Common myeloid progenitor, CD34-positive (primary cell): ENCODE measurements around the gene REEP1.
"Not testable (repeated sequence)": the region's sequence is repeated elsewhere in the genome, so short reads cannot be mapped to it uniquely, and the experiment has no call there.

ENCODE experiments used
- CTCF ChIA-PET: fragments of 350-600 bp; sonication (Branson Sonifier 250); formaldehyde crosslinking; loops from one replicate; lab custom pipeline; 2021; ENCODE audit warnings: antibody characterized with exemption; lab: Charles Lee
- POLR2A ChIA-PET: fragments of 350-600 bp; sonication (Branson Sonifier 250); formaldehyde crosslinking; loops from one replicate; lab custom pipeline; 2021; ENCODE audit warnings: antibody characterized with exemption; lab: Charles Lee
- DNase-seq, 3 donors: peaks; one replicate each; pipeline versions ENCODE4 v3.0.0 to v3.0.0-alpha.2; 2013
- H3K27ac ChIP-seq, 2 experiments: 1 replicate in 1 of 2; 2 replicates in 1 of 2; pipeline ENCODE4 v1.7.0; 2013; ENCODE audit warnings: inconsistent platforms in 2 of 2, low read length in 2 of 2, mild to moderate bottlenecking in 2 of 2, low read depth in 1 of 2, moderate library complexity in 1 of 2; ENCODE audit not compliant: severe bottlenecking in 2 of 2, insufficient read depth in 1 of 2, poor library complexity in 1 of 2
- H3K27me3 ChIP-seq, 5 experiments: replicated peaks in 2 of 5; 1 replicate in 3 of 5; 2 replicates in 2 of 5; pipeline versions ENCODE4 v1.6.1 to v1.7.0; 2013; ENCODE audit warnings: low read length in 4 of 5, mild to moderate bottlenecking in 2 of 5, moderate library complexity in 2 of 5, inconsistent platforms in 1 of 5; ENCODE audit not compliant: insufficient read depth in 5 of 5, control insufficient read depth in 4 of 5
- H3K36me3 ChIP-seq, 4 experiments: 1 replicate in 2 of 4; 2 replicates in 2 of 4; pipeline versions ENCODE4 v1.6.1 to v1.7.0; 2013; ENCODE audit warnings: low read length in 3 of 4, control low read depth in 1 of 4, mild to moderate bottlenecking in 1 of 4; ENCODE audit not compliant: control insufficient read depth in 4 of 4, insufficient read depth in 4 of 4
- H3K4me1 ChIP-seq, 4 experiments: 1 replicate in 3 of 4; 2 replicates in 1 of 4; pipeline versions ENCODE4 v1.6.1 to v1.7.1; 2013; ENCODE audit warnings: low read length in 3 of 4, mild to moderate bottlenecking in 3 of 4, control low read depth in 1 of 4, inconsistent platforms in 1 of 4, moderate library complexity in 1 of 4; ENCODE audit not compliant: control insufficient read depth in 4 of 4, insufficient read depth in 4 of 4; ENCODE audit errors: control extremely low read depth in 1 of 4
- H3K4me3 ChIP-seq, 7 experiments: 1 replicate in 4 of 7; 2 replicates in 3 of 7; pipeline versions ENCODE4 v1.5.1 to v1.7.0; 2013; ENCODE audit warnings: mild to moderate bottlenecking in 7 of 7, low read length in 6 of 7, moderate library complexity in 6 of 7, inconsistent platforms in 2 of 7, low read depth in 2 of 7, control low read depth in 1 of 7; ENCODE audit not compliant: insufficient read depth in 4 of 7, control insufficient read depth in 1 of 7; ENCODE audit errors: extremely low read depth in 1 of 7
- H3K9me3 ChIP-seq, 5 experiments: 1 replicate in 4 of 5; 2 replicates in 1 of 5; pipeline versions ENCODE4 v1.6.1 to v1.7.1; 2013; ENCODE audit warnings: low read length in 4 of 5, mild to moderate bottlenecking in 2 of 5, inconsistent platforms in 1 of 5, low read depth in 1 of 5, moderate library complexity in 1 of 5; ENCODE audit not compliant: control insufficient read depth in 4 of 5, insufficient read depth in 2 of 5; ENCODE audit errors: control extremely low read depth in 1 of 5
- WGBS: methylation state at CpG from one replicate; pipeline ENCODE4 v1.1.5; 2013; ENCODE audit not compliant: insufficient coverage; 5-methylcytosine and 5-hydroxymethylcytosine counted together

REEP1 gene

DNA sequence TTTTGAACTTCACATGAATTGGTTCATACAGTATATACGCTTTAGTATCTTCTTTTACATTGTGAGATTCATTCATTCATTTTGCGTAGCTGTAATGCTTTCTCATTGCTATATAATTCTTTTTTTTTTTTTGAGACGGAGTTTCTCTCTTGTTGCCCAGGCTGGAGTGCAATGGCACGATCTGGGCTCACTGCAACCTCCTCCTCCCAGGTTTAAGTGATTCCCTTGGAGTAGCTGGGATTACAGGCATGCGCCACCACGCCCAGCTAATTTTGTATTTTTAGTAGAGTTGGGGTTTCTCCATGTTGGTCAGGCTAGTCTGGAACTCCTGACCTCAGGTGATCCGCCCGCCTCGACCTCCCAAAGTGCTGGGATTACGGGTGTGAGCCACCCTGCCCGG is 136.9 kb downstream of the REEP1 start:
- Histone ChIP-seq H3K36me3 (peaks cover 0 to 14% (median under 1%) of the 10 kb centered on the region in 4 experiments), H3K4me1 (peaks cover 10 to 23% (median 14%) of the 10 kb centered on the region in 4 experiments), H3K4me3 (peak overlapping the region in 5 of 7 experiments; percentile 94 to 100 (median 94))
- not testable (repeated sequence) for H3K27ac ChIP-seq, DNase-seq, H3K27me3 ChIP-seq, H3K9me3 ChIP-seq
- ChIA-PET CTCF (interaction anchor here (0.8 to 1.6 kb wide), 5 partner anchors 15 to 168 kb away, joined by 3 to 5 read pairs (median 3); no protein-coding TSS in a partner anchor), POLR2A (interaction anchor here (0.6 kb wide), 1 partner anchor 471 kb away, joined by 3 read pairs; no protein-coding TSS in a partner anchor)
- whole genome bisulfite sequencing = 100% methylated on average over 5 of the region's 11 CpGs

DNA sequence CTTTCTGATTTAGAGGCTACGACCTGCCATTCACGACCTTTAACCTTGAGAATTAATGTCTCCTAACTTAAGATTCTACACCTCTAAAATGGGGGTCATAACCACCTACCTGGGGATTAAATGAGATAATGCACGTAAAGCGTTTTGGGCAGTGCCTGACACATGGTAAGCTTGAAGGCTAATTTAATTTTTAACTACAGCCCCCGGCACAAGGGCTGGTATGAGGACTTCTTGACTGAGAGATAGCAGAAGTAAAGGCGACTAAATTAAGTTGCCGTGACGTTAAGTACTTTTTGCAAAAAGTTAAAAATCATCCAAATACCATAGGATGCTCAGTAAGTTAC is 137.6 kb downstream of the REEP1 start:
- Histone ChIP-seq H3K4me3 (peak overlapping the region; percentile 74 to 100 (median 94)), H3K27me3 (no peaks in the 10 kb centered on the region), H3K9me3 (no peaks in the 10 kb centered on the region), H3K36me3 (peaks cover 0 to 10% (median 0%) of the 10 kb centered on the region in 4 experiments), H3K27ac (peak overlapping the region; percentile 58 to 88), H3K4me1 (peaks cover 10 to 23% (median 14%) of the 10 kb centered on the region in 4 experiments)
- 0% methylated on average over 3 of the region's 8 CpGs for WGBS
- DNase-seq = peak in 2 of 3 donors; percentile 11 to 21
- ChIA-PET CTCF (interaction anchor here (0.9 to 1.6 kb wide), 3 partner anchors 14 to 169 kb away, joined by 3 to 5 read pairs (median 4); no protein-coding TSS in a partner anchor), POLR2A (no interaction called here)

DNA sequence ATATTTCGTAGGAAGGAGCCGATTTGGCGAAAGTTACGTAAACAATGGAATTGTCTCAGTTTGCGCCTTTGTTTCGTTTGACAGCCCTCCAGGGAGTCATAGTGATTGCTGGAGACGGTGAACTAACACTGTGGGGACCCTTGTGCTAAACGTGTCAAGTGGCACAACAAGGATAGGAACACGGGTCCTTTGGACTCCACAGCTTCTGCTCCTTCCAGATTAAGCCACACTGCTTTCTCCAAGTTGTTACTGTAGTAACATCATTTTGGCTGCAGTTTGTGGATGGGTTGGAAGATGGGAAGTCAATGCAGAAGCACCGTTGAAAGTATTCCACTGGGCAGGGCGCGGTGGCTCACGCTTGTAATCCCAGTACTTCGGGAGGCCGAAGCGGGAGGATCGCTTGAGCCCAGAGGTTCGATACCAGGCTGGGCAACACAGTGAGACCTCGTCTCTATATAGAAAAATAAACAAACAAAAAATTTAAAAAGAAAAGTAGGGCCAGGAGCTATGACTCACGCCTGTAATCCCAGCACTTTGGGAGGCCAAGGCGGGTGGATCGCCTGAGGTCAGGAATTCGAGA is 141.5 kb downstream of the REEP1 start:
- Histone ChIP-seq H3K27ac (peak overlapping the region; percentile 93 to 97), H3K36me3 (peaks cover 0 to 2% (median under 1%) of the 10 kb centered on the region in 4 experiments), H3K4me3 (peak overlapping the region; percentile 80 to 100 (median 93)), H3K4me1 (peaks cover 19 to 32% (median 25%) of the 10 kb centered on the region in 4 experiments), H3K27me3 (no peaks in the 10 kb centered on the region), H3K9me3 (no peaks in the 10 kb centered on the region)
- ChIA-PET CTCF (interaction anchor here (1.0 to 1.3 kb wide), 2 partner anchors 9 to 25 kb away, joined by 3 to 4 read pairs; no protein-coding TSS in a partner anchor), POLR2A (interaction anchor here (0.6 kb wide), 1 partner anchor 10 kb away, joined by 3 read pairs; no protein-coding TSS in a partner anchor)
- DNase-seq = no peak
- 49% methylated on average over 23 of the region's 23 CpGs for WGBS

DNA sequence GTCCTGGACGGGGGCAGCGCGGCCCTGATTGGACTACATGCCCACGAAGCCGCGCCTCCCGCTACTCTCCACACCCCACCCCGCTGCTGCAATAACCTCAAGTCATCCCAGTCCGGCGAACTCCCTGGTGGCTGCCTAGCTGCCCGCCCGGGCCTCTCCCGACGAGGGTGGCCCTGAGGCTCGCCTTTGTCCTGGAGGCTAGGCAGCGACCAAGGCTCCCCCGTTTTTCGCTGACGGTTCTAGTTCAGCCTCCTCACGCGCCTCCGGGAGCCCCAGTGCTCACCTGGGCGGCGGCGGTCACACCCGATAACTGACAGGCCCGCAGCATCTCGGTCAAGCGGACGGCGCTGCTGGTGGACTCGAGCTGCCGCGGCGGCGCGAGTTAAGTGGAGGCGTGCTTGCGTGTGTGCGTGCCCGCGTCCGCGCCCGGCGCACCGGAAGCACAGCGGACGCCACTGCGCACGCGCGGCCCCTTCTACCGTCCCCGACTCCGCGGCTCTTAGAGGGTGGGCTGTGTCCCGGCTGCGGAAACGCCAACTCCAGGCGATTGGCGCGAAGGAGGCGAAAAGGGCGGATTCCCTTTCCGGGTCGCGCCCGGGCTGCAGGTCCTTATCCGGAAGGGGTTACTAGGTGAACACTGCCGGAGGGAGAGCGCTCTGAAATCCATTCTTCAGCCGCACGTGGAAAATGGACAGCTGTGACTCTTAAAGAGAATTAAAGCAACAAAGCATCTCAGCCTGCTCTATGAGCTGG is 142.2 kb downstream of the REEP1 start, which contains the start of gene IMMT:
IMMT (minus strand) TSS at position 408 of the 753 bp plus-strand sequence; CDS start at position 328, 80 bp downstream.
- peak within 1 kb of the TSS; percentile 80 to 100 (median 93) for H3K4me3 ChIP-seq
- no peaks in the 10 kb centered on the region for H3K9me3 ChIP-seq
- CTCF ChIA-PET = interaction anchor here (1.0 to 1.3 kb wide), 2 partner anchors 9 to 26 kb away, joined by 3 to 4 read pairs; no protein-coding TSS in a partner anchor
- POLR2A ChIA-PET = interaction anchor here (0.6 kb wide), 1 partner anchor 9 kb away, joined by 3 read pairs; no protein-coding TSS in a partner anchor
- DNase-seq = peak; percentile 95 to 96 (median 96)
- H3K27me3 ChIP-seq = no peaks in the 10 kb centered on the region
- under 1% methylated on average over 68 of the region's 74 CpGs for WGBS
- peaks cover 18 to 29% (median 24%) of the 10 kb centered on the region in 4 experiments for H3K4me1 ChIP-seq
- peak within 1 kb of the TSS; percentile 93 to 97 for H3K27ac ChIP-seq
- peaks cover 0 to 8% (median 4%) of the 10 kb centered on the region in 4 experiments for H3K36me3 ChIP-seq

DNA sequence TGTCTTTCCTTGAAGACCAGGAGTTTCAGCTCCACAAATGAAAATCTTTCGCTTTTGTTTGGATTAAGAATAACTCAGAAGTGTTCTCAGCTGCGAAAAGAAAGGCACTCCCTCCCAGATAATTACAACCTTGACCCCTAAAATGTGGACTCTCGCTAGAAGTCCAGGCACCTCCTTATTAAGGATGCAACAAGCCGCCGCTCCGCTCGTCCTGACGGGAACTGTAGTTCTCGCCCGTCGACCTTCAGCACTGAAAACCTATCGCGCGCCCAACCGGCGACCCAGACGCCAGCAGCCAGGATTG is 142.7 kb downstream of the REEP1 start:
- POLR2A ChIA-PET = interaction anchor here (0.8 kb wide), 1 partner anchor 13 kb away, joined by 3 read pairs; no protein-coding TSS in a partner anchor
- WGBS = 0% methylated on average over 3 of the region's 17 CpGs
- Histone ChIP-seq H3K4me3 (peak overlapping the region; percentile 80 to 100 (median 93)), H3K27me3 (no peaks in the 10 kb centered on the region), H3K4me1 (peaks cover 13 to 26% (median 21%) of the 10 kb centered on the region in 4 experiments), H3K27ac (peak overlapping the region in 1 of 2 experiments; percentile 97), H3K36me3 (peaks cover 0 to 13% (median 5%) of the 10 kb centered on the region in 4 experiments), H3K9me3 (no peaks in the 10 kb centered on the region)
- CTCF ChIA-PET = interaction anchor here (1.1 to 1.3 kb wide), 2 partner anchors 26 to 27 kb away, joined by 3 to 4 read pairs; no protein-coding TSS in a partner anchor
- DNase-seq = peak in 1 of 3 donors; percentile 20

DNA sequence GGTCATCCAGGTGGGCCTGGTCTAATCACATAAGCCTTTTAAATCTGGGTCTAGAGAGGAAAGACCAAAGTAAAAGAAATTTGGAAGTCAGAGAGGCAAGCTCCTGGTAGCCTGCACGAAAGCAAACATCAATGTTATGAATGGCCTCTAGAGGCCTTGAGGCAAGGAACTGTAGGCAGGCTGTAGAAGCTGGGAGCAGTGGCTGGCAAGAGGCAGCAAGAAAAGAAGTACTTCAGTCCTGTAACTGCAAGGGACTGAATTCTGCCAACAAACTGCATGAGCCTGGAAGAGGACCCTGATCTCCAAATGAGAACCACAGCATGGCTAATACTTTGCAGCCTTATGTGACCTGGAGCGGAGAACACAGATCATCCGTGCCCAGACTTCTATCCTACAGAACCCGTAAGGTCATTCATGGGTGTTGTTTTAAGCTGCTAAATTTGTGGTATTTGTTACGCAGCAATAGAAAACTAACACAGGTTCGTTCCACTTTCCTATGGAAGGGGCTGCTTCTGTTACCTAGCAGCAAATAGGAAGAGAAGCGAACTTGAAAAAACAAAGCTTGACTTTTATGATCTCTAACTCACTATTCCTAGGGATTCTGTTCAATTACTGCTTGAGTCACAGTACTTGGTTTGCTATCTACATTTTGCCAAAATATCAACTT is 143.4 kb downstream of the REEP1 start:
- Histone ChIP-seq H3K4me1 (peaks cover 13 to 26% (median 21%) of the 10 kb centered on the region in 4 experiments), H3K27me3 (no peaks in the 10 kb centered on the region), H3K4me3 (peak overlapping the region in 6 of 7 experiments; percentile 80 to 96 (median 93)), H3K27ac (peak overlapping the region in 1 of 2 experiments; percentile 97), H3K9me3 (no peaks in the 10 kb centered on the region), H3K36me3 (peaks cover 0 to 16% (median 6%) of the 10 kb centered on the region in 4 experiments)
- peak in 2 of 3 donors; percentile 28 to 37 for DNase-seq
- 78% methylated on average over 7 of the region's 7 CpGs for WGBS
- ChIA-PET POLR2A (interaction anchor here (0.8 kb wide), 1 partner anchor 12 kb away, joined by 3 read pairs; no protein-coding TSS in a partner anchor), CTCF (interaction anchor here (1.0 to 2.1 kb wide), 4 partner anchors 8 to 27 kb away, joined by 3 to 8 read pairs (median 4); no protein-coding TSS in a partner anchor)
